K562 (cell line): Measurements from ENCODE around the gene TRAF3. TPM values are rescaled to one million over a fixed set of nuclear protein-coding genes. Genes with fewer than 3 reads are reported as not detected.

Experiments
- ATAC-seq: fragments of 200-7000 bp; cut with Tn5 transposase; 3 replicates; pipeline ENCODE4 v1.9.1; 2020; ENCODE audit warnings: moderate library complexity
- BruUV-seq: library from RNA; stranded (reverse); fragments of 400-500 nt; replicated peaks from 2 replicates; lab custom pipeline; 2021; lab: Mats Ljungman, UMichigan
- CTCF ChIA-PET: fragments of 300-600 bp; formaldehyde crosslinking; extraction: SDS; loops from one replicate; lab custom pipeline; 2021; ENCODE audit warnings: low intra/inter-chr PET ratio; lab: Yijun Ruan, JAX
- POLR2A ChIA-PET: fragments of 300-600, 350-650 bp; sonication (Branson Sonifier 250); formaldehyde crosslinking; extraction: SDS; loops from one replicate; lab custom pipeline; 2021; ENCODE audit warnings: antibody characterized with exemption, inconsistent platforms; lab: Yijun Ruan, JAX
- DNase-seq, 4 experiments: peaks; one replicate each; pipeline versions ENCODE4 v3.0.0 to v3.0.0-alpha.2; 2011 to 2018; ENCODE audit warnings: low spot score in 3 of 4, mixed read lengths in 3 of 4; ENCODE audit errors: extremely low read depth in 1 of 4
- FAIRE-seq: peaks from 2 replicates; lab custom pipeline; 2011; peaks lifted over from hg19 to GRCh38; lab: Jason Lieb, UNC
- H2AFZ ChIP-seq: 2 replicates; pipeline ENCODE4 v1.6.0; 2011; ENCODE audit warnings: low read depth, low read length, control low read depth, inconsistent platforms
- H3K27ac ChIP-seq: fragments of 200-600 bp; 3 replicates; pipeline ENCODE4 v1.8.0; 2011; ENCODE audit warnings: low read depth, mild to moderate bottlenecking, control low read depth, inconsistent platforms, low read length, moderate library complexity, mixed read lengths; ENCODE audit errors: extremely low read depth
- H3K27me3 ChIP-seq, 2 experiments: fragments of 300-600 bp in 1 of 2; 2 replicates in 1 of 2; 3 replicates in 1 of 2; pipeline versions ENCODE4 v1.6.0 to v1.8.0; 2011; ENCODE audit warnings: inconsistent platforms in 2 of 2, low read length in 2 of 2, mild to moderate bottlenecking in 1 of 2, mixed read lengths in 1 of 2, moderate library complexity in 1 of 2; ENCODE audit not compliant: control insufficient read depth in 2 of 2, insufficient read depth in 2 of 2
- H3K36me3 ChIP-seq: fragments of 300-600 bp; 3 replicates; pipeline ENCODE4 v1.8.0; 2011; ENCODE audit warnings: mild to moderate bottlenecking, low read length, inconsistent platforms; ENCODE audit not compliant: control insufficient read depth, insufficient read depth
- H3K4me1 ChIP-seq, 2 experiments: fragments of 200-600 bp in 1 of 2; replicated peaks in 1 of 2; 2 replicates in 1 of 2; 3 replicates in 1 of 2; pipeline versions ENCODE4 v1.5.1 to v1.8.0; 2011; ENCODE audit warnings: inconsistent platforms in 2 of 2, low read length in 2 of 2, mild to moderate bottlenecking in 1 of 2, mixed read lengths in 1 of 2, moderate library complexity in 1 of 2; ENCODE audit not compliant: control insufficient read depth in 2 of 2, insufficient read depth in 2 of 2
- H3K4me2 ChIP-seq: 2 replicates; pipeline ENCODE4 v1.6.1; 2011; ENCODE audit warnings: low read length, control low read depth, inconsistent platforms, mixed read lengths; ENCODE audit not compliant: insufficient read depth
- H3K4me3 ChIP-seq: fragments of 200-600 bp; sonication (generic), shearing (Covaris generic); 2 replicates; pipeline ENCODE4 v1.5.1; 2016; ENCODE audit warnings: control low read depth, inconsistent platforms
- H3K79me2 ChIP-seq: fragments of 200-600 bp; 3 replicates; pipeline ENCODE4 v1.8.0; 2011; ENCODE audit warnings: low read length, inconsistent platforms; ENCODE audit not compliant: control insufficient read depth, insufficient read depth
- H3K9ac ChIP-seq, 2 experiments: 2 replicates each; pipeline versions ENCODE4 v1.6.0 to v1.6.1; 2011; ENCODE audit warnings: low read depth in 2 of 2, low read length in 2 of 2, control low read depth in 1 of 2, inconsistent platforms in 1 of 2, mild to moderate bottlenecking in 1 of 2, mixed read lengths in 1 of 2; ENCODE audit not compliant: insufficient read depth in 1 of 2
- H3K9me1 ChIP-seq: one replicate; pipeline ENCODE4 v1.6.0; 2011; ENCODE audit warnings: inconsistent platforms, mild to moderate bottlenecking, low read length, moderate library complexity; ENCODE audit not compliant: control insufficient read depth, insufficient read depth
- H3K9me3 ChIP-seq: replicated peaks from 2 replicates; pipeline ENCODE4 v1.5.1; 2011; ENCODE audit warnings: low read depth, low read length, inconsistent platforms; ENCODE audit not compliant: control insufficient read depth, insufficient read depth
- H4K20me1 ChIP-seq: replicated peaks from 2 replicates; pipeline ENCODE4 v1.6.1; 2011; ENCODE audit warnings: low read length, inconsistent platforms, mixed read lengths; ENCODE audit not compliant: control insufficient read depth, insufficient read depth
- NFIC ChIP-seq: fragments of 450-650 bp; IDR thresholded peaks from 2 replicates; pipeline ENCODE4 v1.6.1; 2017; ENCODE audit warnings: mild to moderate bottlenecking, inconsistent platforms
- PML ChIP-seq: IDR thresholded peaks from 2 replicates; pipeline ENCODE4 v1.6.1; 2012; ENCODE audit warnings: low read length, inconsistent platforms
- ZBTB9 ChIP-seq: fragments of 450-650 bp; formaldehyde crosslinking; IDR thresholded peaks from 2 replicates; pipeline ENCODE4 v1.4.0; 2020; ENCODE audit warnings: mild to moderate bottlenecking, moderate library complexity
- WGBS: fragments of 100-300 bp; shearing (Covaris generic); methylation state at CpG from one replicate; pipeline ENCODE4 v1.1.6; 2016; ENCODE audit warnings: low coverage, mixed read lengths; ENCODE audit not compliant: insufficient coverage; ENCODE audit errors: missing lambda C conversion rate; 5-methylcytosine and 5-hydroxymethylcytosine counted together
- in situ Hi-C: fragments of 300-500 bp; cut with MboI; formaldehyde crosslinking; loops from 4 replicates; pipeline ENCODE4 v1.15.0; 2018; ENCODE audit warnings: inconsistent platforms, mixed read lengths
- intact Hi-C: fragments of 100-400 bp; cut with micrococcal nuclease; formaldehyde crosslinking; loops from 2 replicates; pipeline ENCODE4 v1.14.2; 2022
- polyA plus RNA-seq, 8 experiments: library from polyadenylated mRNA; depleted of rRNA in 4 of 8; stranded (reverse) in 5 of 8; unstranded in 3 of 8; fragments of >200 nt; fragmentation: Nextera tagmentation in 2 of 8; fragmentation: Illumina TruSeq in 1 of 8; extraction: Ambion mirVana in 2 of 8; extraction: Trizol in 1 of 8; gene quantifications; 2 replicates each; pipeline versions ENCODE4 v1.2.1 to v1.2.3, GENCODE V29; 2011 to 2014; ENCODE audit warnings: inconsistent platforms in 1 of 8, missing spikeins in 1 of 8
- total RNA-seq, 7 experiments: library from RNA; depleted of rRNA in 6 of 7; stranded (reverse); fragments of >200 nt in 6 of 7; fragmentation: Illumina TruSeq in 2 of 7; extraction: Trizol in 2 of 7; gene quantifications; 2 replicates each; pipeline versions ENCODE4 v1.2.1 to v1.2.3, GENCODE V29; 2011 to 2021; ENCODE audit warnings: low replicate concordance in 1 of 7

The TRAF3 gene
- total and polyA plus RNA-seq, 9 of the 15 experiments (the other 6 are each of a cell fraction or from before 2014, with no cell fraction given) = 0.52 to 21.3 (median 9.9) TPM

GRCh38 chr14:102759456-102760187 lies 17.6 kb upstream of the TRAF3 start:
- no TSS peak for BruUV-seq
- POLR2A ChIA-PET = interaction anchor here (1.1 to 1.4 kb wide), 3 partner anchors 8 to 12 kb away, joined by 3 to 5 read pairs (median 3); no protein-coding TSS in a partner anchor
- Histone ChIP-seq H3K4me2 (no peak overlapping the region), H3K79me2 (no peaks in the 10 kb centered on the region), H3K4me3 (no peak overlapping the region), H3K9me3 (no peaks in the 10 kb centered on the region), H3K36me3 (no peaks in the 10 kb centered on the region), H3K9me1 (no peaks in the 10 kb centered on the region), H3K9ac (no peak overlapping the region), H3K4me1 (peaks cover 0 to 20% of the 10 kb centered on the region in 2 experiments; a peak in 2 of 5 replicates), H4K20me1 (no peaks in the 10 kb centered on the region), H3K27ac (no peak overlapping the region), H3K27me3 (no peaks in the 10 kb centered on the region; a peak in 1 of 5 replicates), H2AFZ (no peak overlapping the region)
- CTCF ChIA-PET = no interaction called here
- peak; percentile 80 for TF ChIP-seq NFIC
- no peak for TF ChIP-seq PML
- TF ChIP-seq ZBTB9 (CRISPR knock-in tag) = no peak
- intact Hi-C loops (no loop called here), in situ Hi-C loops (no loop called here)
- ATAC-seq (no peak), DNase-seq (peak in 1 of 4 experiments; percentile 17), FAIRE-seq (no peak)
- WGBS = 29% methylated on average over 10 of the region's 10 CpGs
